NCI-H1930 (cell line): ENCODE measurements around the gene AP4M1.

Experiments
- DNase-seq, 2 experiments: peaks; one replicate each; lab custom pipeline; 2025; lab: John Stamatoyannopoulos, UW

Gene AP4M1

GRCh38 chr7:100087055-100087750 is 14.2 kb upstream of the AP4M1 start:
- no peak for DNase-seq

- DNase-seq = no peak
Observed at GRCh38 chr7:100088095-100088620, 13.3 kb upstream of the AP4M1 start.

- DNase-seq = peak; percentile 55 to 83
Observed at GRCh38 chr7:100088621-100089457, 12.6 kb upstream of the AP4M1 start, which contains the start of gene COPS6. TSS of gene COPS6 (plus strand) at chr7:100088969. CDS start at chr7:100088991, 22 bp downstream.

DNA sequence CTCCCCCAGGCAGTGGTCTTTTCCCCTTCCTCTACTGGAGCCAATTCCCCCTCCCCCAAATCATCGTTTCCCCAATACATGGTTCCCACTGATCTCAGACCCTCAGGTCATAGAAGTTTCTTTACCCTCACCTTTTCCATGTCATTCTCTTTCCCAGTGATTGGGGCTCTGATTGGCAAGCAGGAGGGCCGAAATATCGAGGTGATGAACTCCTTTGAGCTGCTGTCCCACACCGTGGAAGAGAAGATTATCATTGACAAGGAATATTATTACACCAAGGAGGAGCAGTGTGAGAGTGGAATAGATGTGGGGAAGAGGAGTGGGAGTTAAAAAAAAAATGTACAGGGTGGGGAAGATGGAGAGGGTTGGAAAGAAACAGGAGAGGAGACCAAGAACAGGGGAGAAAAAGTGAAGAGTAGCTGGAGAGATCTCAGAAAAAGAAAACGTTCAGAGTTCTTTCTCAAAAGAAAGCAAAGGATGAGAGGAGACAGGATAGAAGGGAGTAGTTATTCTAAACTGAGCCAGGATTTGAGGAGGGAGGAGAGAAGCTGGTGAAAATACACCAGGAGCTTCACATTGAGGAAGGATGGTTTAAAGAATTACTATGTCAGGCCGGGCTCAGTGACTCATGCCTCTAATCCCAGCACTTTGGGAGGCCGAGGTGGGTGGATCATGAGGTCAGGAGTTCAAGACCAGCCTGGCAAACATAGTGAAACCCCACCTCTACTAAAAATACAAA is 11.8 kb upstream of the AP4M1 start:
- no peak for DNase-seq

GRCh38 chr7:100090527-100091410 is 10.7 kb upstream of the AP4M1 start:
- DNase-seq = no peak

- no peak for DNase-seq
Observed at GRCh38 chr7:100091411-100092181, 9.8 kb upstream of the AP4M1 start.

- DNase-seq = no peak
Observed at GRCh38 chr7:100093054-100093453, 8.4 kb upstream of the AP4M1 start.

DNA sequence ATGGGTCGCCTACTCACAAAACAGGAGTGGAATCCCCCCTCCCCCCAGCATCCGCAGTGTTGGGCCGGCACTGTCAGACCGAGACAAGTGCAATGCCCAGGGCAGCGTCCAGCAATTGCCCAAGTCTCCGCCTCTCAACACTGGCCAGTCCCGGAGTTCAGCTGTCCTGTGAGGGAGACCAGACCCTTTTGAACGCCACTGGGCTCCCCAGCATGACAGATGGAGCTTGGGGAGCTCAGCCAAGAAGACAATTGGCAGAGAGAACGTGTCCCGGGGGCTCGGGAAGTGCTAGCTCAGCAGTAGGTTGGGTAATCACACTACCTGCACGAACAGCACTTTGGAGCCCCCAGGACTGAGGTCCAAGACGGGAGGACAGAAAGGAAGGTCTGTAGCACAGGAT is 7.9 kb upstream of the AP4M1 start:
- no peak for DNase-seq

DNA sequence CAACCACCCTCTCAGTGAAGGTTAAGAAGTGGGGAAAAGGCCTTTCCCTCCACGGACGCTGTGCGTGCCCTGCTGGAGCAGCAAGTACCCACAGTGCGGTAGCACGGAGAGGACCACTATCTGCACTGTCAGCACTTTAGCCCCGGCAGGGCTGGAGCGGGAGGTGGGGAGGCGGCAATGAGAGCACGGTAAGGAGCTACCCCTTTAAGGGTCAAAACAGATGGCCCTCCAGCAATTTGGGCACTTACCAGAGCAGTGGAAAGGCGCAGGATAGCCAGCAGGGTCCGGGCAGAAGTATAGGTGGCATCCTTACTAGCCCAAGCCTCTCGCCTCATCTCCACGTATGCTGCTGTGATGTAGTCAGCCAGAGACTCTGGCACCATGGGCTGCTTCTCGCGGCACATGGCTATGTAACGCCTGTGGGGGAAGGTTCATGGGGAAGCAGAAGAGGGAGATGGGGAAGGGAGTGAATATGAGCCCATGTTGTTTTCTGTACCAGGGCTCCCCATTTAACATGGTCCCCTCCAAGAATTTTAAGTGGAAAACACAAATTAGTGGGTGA is 7.4 kb upstream of the AP4M1 start:
- DNase-seq = no peak

DNA sequence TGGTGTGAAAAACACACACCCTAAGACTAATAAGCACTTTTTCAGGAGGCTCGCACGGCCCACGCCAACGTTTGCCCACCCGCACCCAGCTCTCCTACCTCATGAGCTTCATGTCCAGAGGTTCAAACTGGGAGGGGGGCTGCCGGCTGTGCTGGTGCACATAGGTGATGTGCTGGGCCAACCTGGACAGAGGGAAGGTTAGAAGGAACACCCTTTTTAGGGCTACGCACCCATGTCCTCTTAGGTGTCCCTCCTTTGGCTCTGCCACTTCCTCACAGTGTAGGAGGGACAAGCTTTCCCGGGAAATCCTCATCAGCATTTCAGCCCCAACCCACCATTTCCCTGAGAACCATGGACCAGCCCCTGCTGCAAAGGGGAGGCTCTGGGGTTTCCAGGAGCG is 6.2 kb upstream of the AP4M1 start:
- DNase-seq = no peak

DNA sequence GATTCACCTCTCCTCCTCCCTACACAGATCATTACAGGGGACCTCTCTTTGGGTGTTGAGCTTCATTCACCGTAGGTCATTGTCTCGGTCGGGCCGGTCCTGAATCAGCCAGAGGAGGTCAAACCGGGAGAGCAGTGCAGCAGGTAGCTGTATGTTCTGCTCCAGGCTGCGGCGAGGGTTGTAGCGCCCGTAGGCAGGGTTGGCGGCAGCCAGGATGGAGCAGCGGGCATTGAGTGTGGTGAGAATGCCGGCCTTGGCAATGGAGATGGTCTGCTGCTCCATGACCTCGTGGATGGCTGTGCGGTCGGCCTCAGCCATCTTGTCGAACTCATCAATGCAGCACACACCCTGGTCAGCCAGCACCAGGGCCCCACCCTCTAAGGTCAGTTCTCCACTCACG is 5.7 kb upstream of the AP4M1 start:
- no peak for DNase-seq

DNA sequence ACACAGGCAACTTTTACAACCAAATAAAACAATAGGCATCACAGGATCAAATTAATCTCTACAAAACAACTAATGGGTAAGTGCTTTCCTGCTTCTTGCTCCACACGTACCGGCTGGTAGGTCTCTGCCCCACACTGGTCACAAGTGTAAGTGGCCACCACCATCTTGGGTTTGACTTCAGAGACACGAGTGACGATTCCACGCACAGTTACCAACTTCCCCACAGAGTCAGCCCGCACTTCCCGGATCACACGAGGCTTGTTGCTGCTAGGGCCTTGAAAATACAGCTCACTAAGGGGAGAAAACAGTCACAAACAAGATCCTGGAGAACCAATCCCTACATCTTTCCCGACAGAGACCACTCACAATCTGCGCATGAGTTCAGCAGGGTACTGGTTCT is 2.5 kb upstream of the AP4M1 start:
- DNase-seq = no peak

GRCh38 chr7:100099452-100099851 is 2.0 kb upstream of the AP4M1 start:
- DNase-seq = no peak

DNA sequence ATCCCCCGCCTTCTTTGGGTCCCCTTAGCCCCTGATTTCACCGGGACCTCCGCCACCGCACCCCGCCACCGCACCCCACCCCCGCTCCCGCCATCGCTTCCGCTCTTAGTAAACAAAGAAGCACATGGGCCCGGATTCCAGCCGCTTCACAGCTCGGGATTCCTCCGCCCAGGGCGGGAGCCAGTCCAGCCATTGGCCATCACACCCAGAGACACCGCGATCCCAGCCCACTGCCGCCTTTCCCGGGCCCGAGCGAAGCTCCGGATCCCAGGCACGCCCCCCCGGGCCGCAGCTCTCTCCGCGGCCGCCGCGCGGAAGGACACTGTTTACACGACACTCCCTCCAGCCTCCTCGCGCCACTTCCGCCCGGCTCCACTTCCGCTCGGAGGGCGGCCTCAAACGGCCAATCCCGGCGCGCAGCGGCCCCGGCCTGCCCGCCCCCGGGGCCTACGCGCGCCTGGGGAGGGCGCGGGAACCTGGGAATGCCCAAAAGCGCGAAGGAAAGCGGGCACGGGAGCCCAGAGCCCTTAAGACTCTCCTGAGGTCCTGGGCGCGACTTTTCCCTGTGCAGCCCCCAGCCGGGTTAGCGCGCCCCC is 925 bp upstream of the AP4M1 start:
- DNase-seq = peak; percentile 94 to 97

DNA sequence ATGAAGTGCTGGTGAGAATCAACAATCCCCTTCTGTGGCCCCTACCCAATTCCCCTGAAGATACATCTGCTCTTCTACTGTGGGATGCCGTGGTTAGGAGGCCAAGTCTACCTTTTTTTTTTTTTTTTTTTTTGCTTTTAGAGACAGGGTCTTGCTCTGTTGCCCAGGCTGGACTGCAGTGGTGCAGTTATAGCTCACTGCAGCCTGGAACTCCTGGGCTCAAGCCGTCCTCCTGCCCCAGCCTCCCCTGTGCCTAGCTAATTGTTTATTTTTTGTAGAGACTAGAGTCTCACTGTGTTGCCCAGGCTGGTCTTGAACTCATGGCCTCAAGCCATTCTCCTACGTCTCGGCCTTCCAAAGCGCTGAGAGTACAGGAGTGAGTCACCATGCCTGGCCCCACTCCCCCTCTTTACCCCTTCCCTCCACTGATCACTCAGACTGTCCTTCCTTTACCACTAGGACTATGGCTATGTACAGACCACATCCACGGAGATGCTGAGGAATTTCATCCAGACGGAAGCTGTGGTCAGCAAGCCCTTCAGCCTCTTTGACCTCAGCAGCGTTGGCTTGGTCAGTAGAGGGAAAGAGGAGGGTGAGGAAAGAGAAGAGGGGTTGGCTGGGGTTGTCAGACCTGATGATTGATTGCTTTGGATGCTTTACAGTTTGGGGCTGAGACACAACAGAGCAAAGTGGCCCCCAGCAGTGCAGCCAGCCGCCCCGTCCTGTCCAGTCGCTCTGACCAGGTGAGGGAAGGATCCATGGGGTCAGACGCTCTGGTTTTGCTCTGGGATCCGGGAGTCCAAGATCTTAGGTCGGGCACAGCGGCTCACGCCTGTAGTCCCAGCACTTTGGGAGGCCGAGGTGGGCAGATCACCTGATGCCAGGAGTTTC is 1.8 kb downstream of the AP4M1 start:
- no peak for DNase-seq

DNA sequence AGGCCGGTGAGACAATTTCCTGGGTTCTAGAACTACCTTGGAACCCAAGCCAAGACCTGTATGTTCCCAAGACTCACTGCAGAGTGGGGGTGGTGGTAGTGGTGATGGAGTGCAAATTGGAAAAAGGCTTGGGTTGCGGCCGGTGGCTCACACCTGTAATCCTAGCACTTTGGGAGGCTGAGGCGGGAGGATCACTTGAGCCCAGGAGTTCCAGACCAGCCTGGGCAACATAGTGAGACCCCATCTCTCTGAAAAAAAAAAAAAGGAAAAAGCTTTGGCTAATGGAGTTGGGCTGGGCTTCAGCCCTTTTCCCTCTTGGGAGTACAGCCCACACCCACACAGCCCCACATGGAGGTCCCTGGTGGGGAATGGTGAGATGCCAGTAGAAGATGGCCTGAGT is 4.1 kb downstream of the AP4M1 start:
- DNase-seq = no peak

DNA sequence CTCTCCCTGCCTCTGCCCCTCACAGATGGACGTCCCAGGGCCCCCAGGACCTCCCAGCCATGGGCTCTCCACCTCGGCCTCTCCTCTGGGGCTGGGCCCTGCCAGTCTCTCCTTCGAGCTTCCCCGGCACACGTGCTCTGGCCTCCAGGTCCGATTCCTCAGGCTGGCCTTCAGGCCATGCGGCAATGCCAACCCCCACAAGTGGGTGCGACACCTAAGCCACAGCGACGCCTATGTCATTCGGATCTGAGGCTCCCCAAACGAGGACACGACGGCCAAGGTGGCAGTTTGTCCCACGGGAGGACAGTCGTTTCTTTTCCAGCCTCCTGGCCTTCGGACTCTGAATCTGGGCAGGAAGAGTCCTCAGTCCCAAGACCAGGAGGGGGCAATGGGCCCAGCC is 5.2 kb downstream of the AP4M1 start:
- DNase-seq = no peak

DNA sequence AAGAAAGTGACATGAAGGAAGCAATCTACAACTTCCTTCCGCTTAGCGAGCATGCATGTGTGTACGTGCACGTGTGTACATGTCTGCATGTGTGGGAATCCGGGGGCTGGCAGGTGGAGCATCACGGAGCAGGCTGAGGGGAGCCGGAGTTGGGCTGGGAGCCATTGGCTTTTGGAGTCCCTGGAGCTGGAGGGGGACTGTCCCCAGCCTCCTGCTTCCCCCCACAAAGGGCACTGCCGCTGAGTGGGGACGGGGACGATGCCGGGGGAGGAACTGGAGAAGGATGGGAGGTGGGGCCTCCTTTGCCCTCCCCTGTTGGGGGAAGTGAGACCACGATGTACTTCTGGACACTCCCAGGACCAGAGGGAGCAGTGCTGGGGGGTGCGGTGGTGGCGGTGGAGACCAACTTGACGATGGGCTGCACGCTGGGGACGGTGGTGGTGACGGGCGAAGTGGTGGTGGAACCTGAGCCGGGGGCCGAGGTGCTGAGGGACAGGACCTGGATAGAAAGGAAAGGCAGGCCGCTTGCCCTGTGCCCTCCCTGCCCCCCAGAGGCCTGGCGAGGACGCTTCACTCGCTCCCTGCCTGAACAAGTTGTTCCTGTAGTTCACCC is 5.8 kb downstream of the AP4M1 start:
- no peak for DNase-seq
